GM21786 (cell line): ENCODE results near the gene CLCNKB.
"Not testable (repeated sequence)": the region's sequence is repeated elsewhere in the genome, so short reads cannot be mapped to it uniquely, and the experiment has no call there.

Experiments
- ATAC-seq: cut with Tn5 transposase; IDR thresholded peaks from one replicate; pipeline ENCODE4 v1.9.1; 2021; ENCODE audit not compliant: unreplicated experiment

CLCNKB gene

GRCh38 chr1:16043521-16043920, at the start of gene CLCNKB:
CLCNKB (plus strand) TSS chr1:16043782; CDS start chr1:16044493, 711 bp downstream.
- no peak for ATAC-seq

DNA sequence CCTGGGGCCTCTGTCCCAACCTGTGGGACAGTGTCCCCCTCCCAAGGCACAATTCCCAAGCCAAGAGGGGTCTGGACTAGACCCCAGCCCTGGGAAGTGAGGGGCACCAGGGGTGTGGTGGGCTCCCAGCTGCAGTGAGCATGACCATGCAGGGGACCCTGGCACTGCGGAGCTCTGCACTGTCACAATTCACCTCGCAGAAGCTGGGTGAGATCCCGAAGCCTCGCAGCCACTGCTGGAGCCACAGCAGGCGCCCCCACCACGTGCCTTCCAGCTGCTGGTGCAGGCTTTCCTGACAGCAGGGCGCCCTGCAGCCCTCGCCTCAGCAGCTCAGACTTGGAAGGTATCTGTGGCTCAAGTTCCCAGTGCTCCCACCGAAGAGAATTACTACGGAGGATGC, 49.5 kb upstream of the CLCNKB start:
- ATAC-seq = no peak

- ATAC-seq = no peak
Observed at GRCh38 chr1:15994590-15995351, 48.8 kb upstream of the CLCNKB start.

GRCh38 chr1:15997076-15997585, 46.5 kb upstream of the CLCNKB start:
- ATAC-seq = no peak

- ATAC-seq = no peak
Observed at GRCh38 chr1:15997637-15998280, 45.8 kb upstream of the CLCNKB start.

- no peak for ATAC-seq
Observed at GRCh38 chr1:15998929-15999328, 44.7 kb upstream of the CLCNKB start.

- not testable (repeated sequence) for ATAC-seq
Observed at GRCh38 chr1:16001274-16001673, 42.3 kb upstream of the CLCNKB start.

DNA sequence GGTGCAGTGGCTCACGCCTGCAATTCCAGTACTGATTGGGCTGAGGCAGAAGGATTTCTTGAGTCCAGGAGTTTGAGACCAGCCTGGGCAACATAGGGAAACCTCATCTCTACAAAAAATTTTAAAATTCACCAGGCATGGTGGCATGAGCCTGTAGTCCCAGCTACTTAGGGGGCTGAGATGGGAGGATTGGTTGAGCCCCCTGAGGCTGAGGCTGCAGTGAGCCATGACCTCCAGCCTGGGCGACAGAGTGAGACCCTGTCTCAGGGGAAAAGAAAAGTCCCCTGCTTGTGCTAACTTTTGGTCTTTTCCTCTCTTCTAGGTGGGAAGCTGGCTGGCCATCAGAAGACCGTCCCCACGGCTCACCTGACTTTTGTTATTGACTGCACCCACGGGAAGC, 38.0 kb upstream of the CLCNKB start:
- ATAC-seq = no peak

DNA sequence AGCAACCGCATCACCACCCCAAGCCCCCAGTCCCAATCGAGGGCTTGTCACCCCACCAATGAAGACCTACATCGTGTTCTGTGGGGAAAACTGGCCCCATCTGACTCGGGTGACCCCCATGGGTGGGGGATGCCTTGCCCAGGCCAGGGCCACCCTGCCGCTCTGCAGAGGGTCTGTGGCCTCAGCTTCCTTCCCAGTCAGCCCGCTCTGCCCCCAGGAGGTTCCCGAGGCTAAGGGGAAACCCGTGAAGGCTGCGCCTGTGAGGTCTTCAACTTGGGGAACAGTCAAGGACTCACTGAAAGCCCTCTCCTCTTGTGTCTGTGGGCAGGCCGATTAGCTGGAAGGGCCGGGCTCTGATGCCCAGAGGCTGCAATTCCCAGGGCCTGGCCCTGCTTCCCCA, 37.6 kb upstream of the CLCNKB start:
- no peak for ATAC-seq

DNA sequence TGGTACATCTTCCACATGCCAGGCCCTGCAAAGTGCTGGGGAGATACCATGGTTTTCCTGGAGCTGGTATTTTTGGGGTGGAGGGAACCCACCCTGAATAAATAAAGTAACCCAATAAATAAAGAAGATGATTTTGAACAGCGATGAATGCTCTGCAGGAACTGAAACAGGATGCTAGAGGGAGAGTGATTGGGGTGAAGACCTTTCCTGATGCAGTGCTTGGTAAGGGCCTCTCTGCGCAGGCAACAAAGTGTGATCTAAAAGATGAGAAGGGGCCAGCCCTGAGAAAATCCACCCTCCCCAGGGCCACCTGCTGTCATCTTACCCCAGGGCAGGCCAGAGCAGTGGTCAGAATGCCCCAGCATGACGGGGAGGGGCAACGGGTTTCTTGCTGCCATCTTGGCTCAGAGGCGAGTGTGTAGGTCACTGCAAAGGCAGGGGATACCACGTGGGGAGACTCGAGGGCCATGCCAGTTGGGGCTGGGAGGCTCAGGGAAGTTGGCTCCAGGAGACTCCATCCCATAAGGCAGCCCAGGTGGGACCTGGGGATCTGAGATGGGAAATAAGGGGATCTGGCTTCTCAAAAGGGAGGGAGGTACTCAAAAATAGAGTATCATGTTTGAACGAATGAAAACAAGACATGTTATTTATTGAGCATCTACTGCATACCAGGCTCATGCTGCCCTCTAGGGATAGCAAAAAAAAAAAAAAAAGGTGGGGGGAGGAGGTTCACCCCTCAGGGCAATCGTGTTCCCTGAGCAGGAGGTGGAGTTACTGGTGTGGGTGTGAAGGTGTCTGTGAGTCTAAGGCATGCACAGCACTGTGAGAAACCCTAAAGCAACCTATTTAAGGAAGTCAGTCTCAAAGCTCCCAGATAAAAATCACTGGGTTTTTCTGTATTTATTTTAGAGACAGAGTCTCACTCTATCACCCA, 36.8 kb upstream of the CLCNKB start:
- ATAC-seq = no peak

DNA sequence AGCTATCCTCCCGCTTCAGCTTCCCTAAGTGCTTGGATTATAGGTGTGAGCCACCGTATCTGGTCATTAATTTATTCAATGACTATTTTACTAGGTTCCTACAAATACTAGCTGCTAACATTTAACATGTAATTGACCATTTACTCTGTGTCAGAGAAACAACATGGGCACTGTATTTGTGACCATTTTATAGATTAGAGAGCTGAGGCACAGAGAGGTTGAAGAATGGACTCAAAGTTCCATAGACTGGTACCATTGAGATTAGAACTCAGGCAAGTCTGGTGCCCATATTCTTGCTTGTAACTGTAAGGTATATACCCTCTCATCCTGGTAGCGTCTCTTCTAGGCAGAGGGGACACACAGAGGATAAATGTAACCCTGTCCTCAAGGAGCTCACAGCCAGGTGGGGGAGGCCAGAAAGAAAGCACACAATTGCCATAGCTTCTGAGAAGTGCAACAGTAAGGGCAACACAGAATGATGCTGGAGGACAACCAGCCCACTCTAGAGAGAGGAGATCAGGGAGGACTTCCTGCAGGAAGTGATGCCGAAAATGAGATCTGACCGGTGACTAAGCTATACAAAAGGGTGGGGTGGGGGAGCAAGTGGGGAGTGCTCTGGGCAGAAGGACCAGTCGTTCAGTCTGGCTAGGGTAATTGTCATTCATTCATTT, 35.8 kb upstream of the CLCNKB start:
- no peak for ATAC-seq

DNA sequence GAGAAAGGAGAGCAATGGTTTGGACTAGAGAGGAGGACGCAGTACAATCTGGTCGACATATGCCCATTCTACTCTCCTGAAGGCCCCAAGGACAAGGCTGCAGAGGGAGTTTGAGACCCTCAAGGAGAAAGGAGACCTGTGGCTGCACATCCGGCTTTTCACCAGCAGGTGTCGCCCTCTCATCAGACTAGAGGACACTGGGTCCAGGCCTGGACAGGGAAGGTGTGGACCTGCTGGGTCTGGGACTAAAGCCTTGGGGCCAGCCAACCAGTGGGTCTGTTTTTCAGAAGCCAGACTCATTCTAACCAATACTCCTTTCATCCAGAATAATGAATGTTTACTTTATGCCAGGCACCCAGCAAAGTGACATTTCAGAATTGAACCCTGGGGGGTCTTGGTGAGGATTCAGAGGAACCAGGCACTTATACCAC, 34.5 kb upstream of the CLCNKB start:
- no peak for ATAC-seq

DNA sequence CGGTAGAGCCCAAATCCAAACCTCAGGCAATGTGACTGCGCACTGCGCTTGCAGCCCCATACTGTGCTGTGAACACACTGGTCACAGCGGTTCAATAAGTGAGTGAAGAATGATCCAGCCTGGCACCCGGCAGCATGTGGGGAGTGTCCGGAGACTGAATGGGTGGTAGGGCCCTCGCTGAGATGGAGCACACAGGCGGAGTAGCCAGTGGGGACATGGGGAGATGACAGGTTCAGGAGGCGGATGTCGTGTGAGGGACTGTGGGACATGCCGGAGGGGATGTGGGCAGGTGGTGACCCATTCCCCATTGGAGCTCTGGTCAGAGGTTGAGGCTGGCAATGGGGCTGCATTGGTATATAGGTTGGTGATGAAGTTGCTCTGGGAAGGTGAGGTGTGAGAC, 33.9 kb upstream of the CLCNKB start:
- no peak for ATAC-seq

GRCh38 chr1:16010837-16011236, 32.7 kb upstream of the CLCNKB start:
- no peak for ATAC-seq

GRCh38 chr1:16011936-16012589, 31.5 kb upstream of the CLCNKB start:
- no peak for ATAC-seq

DNA sequence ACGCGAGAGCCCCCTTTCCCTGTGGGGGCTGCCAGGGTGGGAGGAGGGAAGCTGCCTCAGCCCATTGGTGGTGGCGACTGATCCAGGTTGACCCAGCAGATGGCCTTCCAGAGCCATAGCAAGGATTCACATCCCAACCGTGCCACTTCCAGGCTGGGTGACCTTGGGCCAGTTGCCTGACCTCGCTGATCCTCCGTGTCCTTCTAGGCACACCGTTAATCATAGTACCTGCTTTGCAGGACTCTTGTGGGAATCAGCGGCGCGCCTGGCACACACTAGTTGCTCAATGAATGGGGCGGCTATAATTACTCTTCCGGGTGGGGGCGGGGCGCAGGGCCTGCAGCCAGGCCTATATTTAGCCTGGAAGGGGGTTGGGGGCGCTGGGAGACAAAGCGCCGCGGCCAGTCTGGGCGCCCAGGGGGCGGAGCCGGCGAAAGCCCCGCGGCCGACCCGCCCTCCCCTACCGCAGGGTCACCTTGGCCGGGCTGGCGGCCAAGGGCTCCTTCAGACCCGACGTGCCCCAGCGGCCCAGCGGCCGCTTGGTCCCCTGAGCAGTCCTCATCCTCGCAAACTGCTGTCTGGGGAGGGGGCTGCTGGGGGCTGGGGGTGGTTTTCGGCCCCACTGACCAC, 30.9 kb upstream of the CLCNKB start:
- ATAC-seq = no peak

DNA sequence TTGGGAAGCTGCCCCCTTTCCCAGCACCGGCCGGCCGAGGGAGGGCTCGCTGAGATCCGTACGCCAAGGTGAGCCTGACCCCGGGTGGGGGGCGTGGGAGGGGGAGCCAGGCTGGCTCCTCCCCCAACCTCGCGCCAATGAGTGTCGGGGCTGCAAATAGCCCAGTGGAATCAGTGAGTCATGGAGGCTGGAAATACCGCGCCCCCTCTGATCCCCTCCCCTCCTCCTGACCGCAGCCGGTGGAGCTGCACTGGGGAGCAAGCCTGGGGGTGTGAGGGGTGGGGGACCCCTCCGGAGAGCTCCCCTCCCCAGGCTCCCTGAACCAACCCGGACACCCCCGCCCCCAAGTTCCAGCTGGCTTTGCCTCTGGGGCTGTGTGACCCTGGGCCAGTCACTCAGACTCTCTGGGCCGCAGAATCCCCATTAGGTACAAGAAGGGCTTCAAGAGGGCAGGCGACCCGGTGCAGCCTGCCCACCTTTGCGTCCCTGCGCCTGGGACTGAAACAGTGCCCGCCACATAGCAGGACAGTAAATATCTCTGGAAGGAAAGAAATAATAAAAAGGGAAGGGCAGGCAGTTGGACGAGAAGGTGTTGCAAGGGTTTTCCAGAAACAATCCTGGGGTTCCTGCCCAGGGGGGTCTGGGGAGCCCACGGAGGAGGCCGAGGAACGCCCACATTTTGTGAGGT, 30.2 kb upstream of the CLCNKB start:
- no peak for ATAC-seq

- ATAC-seq = no peak
Observed at GRCh38 chr1:16013908-16014258, 29.7 kb upstream of the CLCNKB start.
